ENCODE measurements around the gene TMEM238L. TPM values are rescaled to one million over a fixed set of nuclear protein-coding genes. Genes with fewer than 3 reads are reported as not detected.

Gene TMEM238L
- total and polyA plus RNA-seq, 9 of the 15 experiments (the other 6 are each of a cell fraction or from before 2014, with no cell fraction given) = not detected

DNA sequence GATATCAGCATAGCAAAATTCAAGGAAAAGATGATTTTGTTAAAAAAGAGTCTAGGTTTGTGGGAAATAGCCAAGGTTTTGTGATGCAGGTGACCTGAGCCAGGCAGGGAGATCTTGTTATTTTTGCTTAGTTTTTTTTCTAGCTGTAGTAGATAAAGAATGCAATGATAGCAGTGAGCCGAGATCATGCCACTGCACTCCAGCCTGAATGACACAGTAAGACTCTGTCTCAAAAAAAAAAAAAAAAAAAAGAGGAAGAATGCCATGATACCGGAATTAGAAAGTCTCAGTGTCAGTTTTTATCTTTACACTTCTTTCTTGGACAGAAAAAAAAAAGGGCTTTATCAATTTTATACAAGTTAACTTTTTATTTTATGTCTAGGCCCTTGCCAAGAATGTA lies 27.5 kb downstream of the TMEM238L start:
- Histone ChIP-seq H3K9me1 (ENCODE audit: control insufficient read depth, insufficient read depth, low read length) (no peaks in the 10 kb centered on the region), H4K20me1 (replicated peaks; ENCODE audit: control insufficient read depth, insufficient read depth, low read length) (no peaks in the 10 kb centered on the region), H3K4me3 (no peak overlapping the region), H3K4me1 (replicated peaks in 1 of 2; ENCODE audit: control insufficient read depth in 2 of 2, insufficient read depth in 2 of 2, low read length in 2 of 2) (no peaks in the 10 kb centered on the region), H3K79me2 (ENCODE audit: control insufficient read depth, insufficient read depth, low read length) (no peaks in the 10 kb centered on the region), H3K27ac (ENCODE audit: extremely low read depth, low read depth, low read length) (no peak overlapping the region), H3K9me3 (replicated peaks; ENCODE audit: control insufficient read depth, insufficient read depth, low read depth, low read length) (no peaks in the 10 kb centered on the region), H3K27me3 (ENCODE audit: control insufficient read depth in 2 of 2, insufficient read depth in 2 of 2, low read length in 2 of 2) (no peaks in the 10 kb centered on the region), H3K9ac (ENCODE audit: insufficient read depth in 1 of 2, low read depth in 2 of 2, low read length in 2 of 2) (no peak overlapping the region), H3K36me3 (ENCODE audit: control insufficient read depth, insufficient read depth, low read length) (no peaks in the 10 kb centered on the region), H3K4me2 (ENCODE audit: insufficient read depth, low read length) (no peak overlapping the region), H2AFZ (ENCODE audit: low read depth, low read length) (no peak overlapping the region)
- intact Hi-C loops (cut with micrococcal nuclease) (no loop called here), in situ Hi-C loops (cut with MboI) (no loop called here)
- ATAC-seq (no peak), FAIRE-seq (no peak), DNase-seq (ENCODE audit: extremely low read depth in 1 of 4, low spot score in 3 of 4) (no peak)
- TF ChIP-seq ZNF316 (IDR thresholded peaks at IDR 0.05) (no peak), JUN (IDR thresholded peaks at IDR 0.05; ENCODE audit: borderline replicate concordance, low read depth, low read length) (no peak), JUN (CRISPR knock-in tag; IDR thresholded peaks at IDR 0.05; ENCODE audit: borderline replicate concordance) (no peak), COPS2 (conservative IDR thresholded peaks at IDR 0.05) (no peak), HDAC2 (IDR thresholded peaks at IDR 0.05) (no peak), OTX1 (CRISPR knock-in tag; IDR thresholded peaks at IDR 0.05) (no peak), KLF13 (tag; IDR thresholded peaks at IDR 0.05; ENCODE audit: borderline replicate concordance, low read depth) (no peak), CXXC5 (CRISPR knock-in tag; IDR thresholded peaks at IDR 0.05) (no peak), NFIC (IDR thresholded peaks at IDR 0.05) (no peak)
- TF ChIP-seq, protein P1, sequence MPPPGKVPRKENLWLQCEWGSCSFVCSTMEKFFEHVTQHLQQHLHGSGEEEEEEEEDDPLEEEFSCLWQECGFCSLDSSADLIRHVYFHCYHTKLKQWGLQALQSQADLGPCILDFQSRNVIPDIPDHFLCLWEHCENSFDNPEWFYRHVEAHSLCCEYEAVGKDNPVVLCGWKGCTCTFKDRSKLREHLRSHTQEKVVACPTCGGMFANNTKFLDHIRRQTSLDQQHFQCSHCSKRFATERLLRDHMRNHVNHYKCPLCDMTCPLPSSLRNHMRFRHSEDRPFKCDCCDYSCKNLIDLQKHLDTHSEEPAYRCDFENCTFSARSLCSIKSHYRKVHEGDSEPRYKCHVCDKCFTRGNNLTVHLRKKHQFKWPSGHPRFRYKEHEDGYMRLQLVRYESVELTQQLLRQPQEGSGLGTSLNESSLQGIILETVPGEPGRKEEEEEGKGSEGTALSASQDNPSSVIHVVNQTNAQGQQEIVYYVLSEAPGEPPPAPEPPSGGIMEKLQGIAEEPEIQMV (tag; conservative IDR thresholded peaks at IDR 0.05; ENCODE audit: low read depth) = no peak
- TF ChIP-seq, protein P2, sequence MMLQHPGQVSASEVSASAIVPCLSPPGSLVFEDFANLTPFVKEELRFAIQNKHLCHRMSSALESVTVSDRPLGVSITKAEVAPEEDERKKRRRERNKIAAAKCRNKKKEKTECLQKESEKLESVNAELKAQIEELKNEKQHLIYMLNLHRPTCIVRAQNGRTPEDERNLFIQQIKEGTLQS (IDR thresholded peaks at IDR 0.05) = no peak
- TF ChIP-seq, protein P2 (CRISPR knock-in tag; conservative IDR thresholded peaks at IDR 0.05) = no peak
- ChIA-PET CTCF (ENCODE audit: low intra/inter-chr PET ratio) (no interaction called here), POLR2A (no interaction called here)
- BruUV-seq (replicated peaks) = no TSS peak
- WGBS (ENCODE audit: insufficient coverage, low coverage, missing lambda C conversion rate) = no CpG with 5 or more reads among the region's 2 CpGs

Data from K562 (cell line).